ENCODE data around the gene TFAP2A.

The TFAP2A gene

DNA sequence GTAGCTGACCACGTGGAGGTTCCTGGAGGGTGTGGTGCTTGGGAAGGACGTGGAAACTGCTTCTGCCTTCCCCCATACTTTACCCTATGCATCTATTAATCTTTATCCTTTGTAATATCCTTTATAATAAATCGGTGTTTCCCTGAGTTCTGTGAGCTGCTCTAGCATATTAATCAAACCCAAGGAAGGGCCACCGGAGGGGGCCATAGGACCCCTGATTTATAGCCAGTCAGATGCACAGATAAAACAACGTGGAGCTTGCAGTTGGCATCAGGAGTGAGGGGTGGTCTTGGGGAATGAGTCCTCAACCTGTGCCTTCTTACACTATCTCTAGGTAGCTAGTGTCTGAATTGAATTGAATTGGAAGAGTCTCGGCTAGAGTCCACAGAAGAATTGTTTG, 36.5 kb upstream of the TFAP2A start:
- Histone ChIP-seq H3K27me3 (ENCODE audit: insufficient read depth, low read length) (no peaks in the 10 kb centered on the region), H3K23ac (ENCODE audit: low read length) (no peak overlapping the region), H2BK5ac (ENCODE audit: low read depth, low read length, poor library complexity) (no peak overlapping the region), H4K8ac (ENCODE audit: low read depth, low read length) (no peak overlapping the region), H3K4me1 (ENCODE audit: control insufficient read depth in 1 of 2, insufficient read depth in 2 of 2, low read length in 2 of 2) (peaks cover 0 to 4% of the 10 kb centered on the region in 2 experiments), H3K4ac (ENCODE audit: low read depth, low read length) (no peak overlapping the region), H4K12ac (ENCODE audit: low read depth, low read length) (no peak overlapping the region), H2AK5ac (ENCODE audit: low read length) (no peak overlapping the region), H3K79me2 (ENCODE audit: control insufficient read depth, insufficient read depth, low read length, poor library complexity) (no peaks in the 10 kb centered on the region), H4K91ac (ENCODE audit: low read depth, low read length) (no peak overlapping the region), H3K36me3 (ENCODE audit: control insufficient read depth in 1 of 2, insufficient read depth in 2 of 2, low read length in 2 of 2) (no peaks in the 10 kb centered on the region), H2BK120ac (ENCODE audit: insufficient read depth, low read length, poor library complexity) (no peak overlapping the region), H3K9ac (ENCODE audit: low read length) (no peak overlapping the region), H3K14ac (ENCODE audit: low read length) (no peak overlapping the region), H3K4me2 (ENCODE audit: low read length) (no peak overlapping the region), H3K18ac (ENCODE audit: low read length) (no peak overlapping the region), H2AFZ (ENCODE audit: insufficient read depth, low read length, poor library complexity) (no peak overlapping the region), H3K4me3 (ENCODE audit: low read depth, low read length) (no peak overlapping the region), H3K27ac (ENCODE audit: low read depth, low read length) (no peak overlapping the region), H3K9me3 (ENCODE audit: insufficient read depth, low read depth, low read length) (peaks cover 1% of the 10 kb centered on the region), H3K79me1 (ENCODE audit: low read length) (no peaks in the 10 kb centered on the region), H2BK12ac (ENCODE audit: low read length) (no peak overlapping the region)
- no CpG with 5 or more reads among the region's 6 CpGs for WGBS (ENCODE audit: extremely low coverage, insufficient coverage, insufficient read length)
- DNase-seq = no peak

DNA sequence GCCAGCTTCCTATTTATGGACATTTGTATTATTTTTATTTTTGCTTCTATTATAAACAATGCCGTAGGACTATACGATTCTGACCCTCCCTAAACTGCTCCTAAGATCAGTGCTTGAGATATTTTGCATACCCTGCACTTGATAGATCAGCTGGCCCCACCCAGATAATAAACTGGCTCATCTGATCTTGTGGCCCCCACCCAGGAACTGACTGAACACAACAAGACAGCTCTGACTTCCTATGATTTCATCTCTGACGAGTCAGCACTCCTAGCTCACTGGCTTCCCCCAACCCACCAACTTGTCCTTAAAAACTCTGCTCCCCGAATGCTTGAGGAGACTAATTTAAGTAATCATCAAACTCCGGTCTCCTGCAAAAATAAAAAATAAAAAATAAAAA, 34.9 kb upstream of the TFAP2A start:
- peaks cover 1% of the 10 kb centered on the region for H3K9me3 ChIP-seq (ENCODE audit: insufficient read depth, low read depth, low read length)
- H2BK120ac ChIP-seq (ENCODE audit: insufficient read depth, low read length, poor library complexity) = no peak overlapping the region
- H2BK5ac ChIP-seq (ENCODE audit: low read depth, low read length, poor library complexity) = no peak overlapping the region

GRCh38 chr6:10448096-10448495, 33.2 kb upstream of the TFAP2A start:
- peak overlapping the region; percentile 26 for H3K9ac ChIP-seq (ENCODE audit: low read length)
- H3K14ac ChIP-seq (ENCODE audit: low read length) = no peak overlapping the region
- H3K4me2 ChIP-seq (ENCODE audit: low read length) = no peak overlapping the region
- no peak overlapping the region for H2BK12ac ChIP-seq (ENCODE audit: low read length)
- no peaks in the 10 kb centered on the region for H3K79me2 ChIP-seq (ENCODE audit: control insufficient read depth, insufficient read depth, low read length, poor library complexity)
- H3K27me3 ChIP-seq (ENCODE audit: insufficient read depth, low read length) = no peaks in the 10 kb centered on the region
- no peak overlapping the region for H4K12ac ChIP-seq (ENCODE audit: low read depth, low read length)
- no peaks in the 10 kb centered on the region for H3K79me1 ChIP-seq (ENCODE audit: low read length)
- H4K8ac ChIP-seq (ENCODE audit: low read depth, low read length) = no peak overlapping the region
- no CpG with 5 or more reads among the region's 1 CpG for WGBS (ENCODE audit: extremely low coverage, insufficient coverage, insufficient read length)
- no peak overlapping the region for H3K18ac ChIP-seq (ENCODE audit: low read length)
- no peaks in the 10 kb centered on the region for H3K36me3 ChIP-seq (ENCODE audit: control insufficient read depth in 1 of 2, insufficient read depth in 2 of 2, low read length in 2 of 2)
- H2AFZ ChIP-seq (ENCODE audit: insufficient read depth, low read length, poor library complexity) = no peak overlapping the region
- no peak overlapping the region for H3K4ac ChIP-seq (ENCODE audit: low read depth, low read length)
- H2BK5ac ChIP-seq (ENCODE audit: low read depth, low read length, poor library complexity) = no peak overlapping the region
- DNase-seq = no peak
- H3K23ac ChIP-seq (ENCODE audit: low read length) = no peak overlapping the region
- H3K4me1 ChIP-seq (ENCODE audit: control insufficient read depth in 1 of 2, insufficient read depth in 2 of 2, low read length in 2 of 2) = peaks cover 0 to 4% of the 10 kb centered on the region in 2 experiments
- no peak overlapping the region for H2AK5ac ChIP-seq (ENCODE audit: low read length)
- H2BK120ac ChIP-seq (ENCODE audit: insufficient read depth, low read length, poor library complexity) = no peak overlapping the region
- no peak overlapping the region for H3K4me3 ChIP-seq (ENCODE audit: low read depth, low read length)
- no peak overlapping the region for H4K91ac ChIP-seq (ENCODE audit: low read depth, low read length)
- no peak overlapping the region for H3K27ac ChIP-seq (ENCODE audit: low read depth, low read length)
- H3K9me3 ChIP-seq (ENCODE audit: insufficient read depth, low read depth, low read length) = peaks cover 1% of the 10 kb centered on the region

More for the DNA sequence above, 34.9 kb upstream of the TFAP2A start:
- Histone ChIP-seq H3K4me1 (ENCODE audit: control insufficient read depth in 1 of 2, insufficient read depth in 2 of 2, low read length in 2 of 2) (peaks cover 0 to 4% of the 10 kb centered on the region in 2 experiments), H3K18ac (ENCODE audit: low read length) (no peak overlapping the region), H3K14ac (ENCODE audit: low read length) (no peak overlapping the region), H4K12ac (ENCODE audit: low read depth, low read length) (no peak overlapping the region), H2AFZ (ENCODE audit: insufficient read depth, low read length, poor library complexity) (no peak overlapping the region), H4K8ac (ENCODE audit: low read depth, low read length) (no peak overlapping the region), H4K91ac (ENCODE audit: low read depth, low read length) (no peak overlapping the region), H3K4ac (ENCODE audit: low read depth, low read length) (no peak overlapping the region), H2AK5ac (ENCODE audit: low read length) (no peak overlapping the region), H3K4me2 (ENCODE audit: low read length) (no peak overlapping the region), H3K79me1 (ENCODE audit: low read length) (no peaks in the 10 kb centered on the region), H3K79me2 (ENCODE audit: control insufficient read depth, insufficient read depth, low read length, poor library complexity) (no peaks in the 10 kb centered on the region), H3K27ac (ENCODE audit: low read depth, low read length) (no peak overlapping the region), H2BK12ac (ENCODE audit: low read length) (no peak overlapping the region), H3K36me3 (ENCODE audit: control insufficient read depth in 1 of 2, insufficient read depth in 2 of 2, low read length in 2 of 2) (no peaks in the 10 kb centered on the region), H3K4me3 (ENCODE audit: low read depth, low read length) (no peak overlapping the region), H3K27me3 (ENCODE audit: insufficient read depth, low read length) (no peaks in the 10 kb centered on the region), H3K9ac (ENCODE audit: low read length) (no peak overlapping the region), H3K23ac (ENCODE audit: low read length) (no peak overlapping the region)
- WGBS (ENCODE audit: extremely low coverage, insufficient coverage, insufficient read length) = no CpG with 5 or more reads among the region's 5 CpGs
- DNase-seq = no peak

GRCh38 chr6:10446548-10446947, 31.7 kb upstream of the TFAP2A start:
- no peak overlapping the region for H4K12ac ChIP-seq (ENCODE audit: low read depth, low read length)
- H3K4ac ChIP-seq (ENCODE audit: low read depth, low read length) = no peak overlapping the region
- H4K91ac ChIP-seq (ENCODE audit: low read depth, low read length) = no peak overlapping the region
- peaks cover 1% of the 10 kb centered on the region for H3K9me3 ChIP-seq (ENCODE audit: insufficient read depth, low read depth, low read length)
- H2AK5ac ChIP-seq (ENCODE audit: low read length) = no peak overlapping the region
- no peak overlapping the region for H3K4me3 ChIP-seq (ENCODE audit: low read depth, low read length)
- peaks cover 3% of the 10 kb centered on the region for H3K79me1 ChIP-seq (ENCODE audit: low read length)
- no peak overlapping the region for H4K8ac ChIP-seq (ENCODE audit: low read depth, low read length)
- no peak overlapping the region for H3K18ac ChIP-seq (ENCODE audit: low read length)
- no peak overlapping the region for H2AFZ ChIP-seq (ENCODE audit: insufficient read depth, low read length, poor library complexity)
- no peak overlapping the region for H3K4me2 ChIP-seq (ENCODE audit: low read length)
- H3K27ac ChIP-seq (ENCODE audit: low read depth, low read length) = no peak overlapping the region
- DNase-seq = no peak
- no peaks in the 10 kb centered on the region for H3K27me3 ChIP-seq (ENCODE audit: insufficient read depth, low read length)
- peaks cover 3% of the 10 kb centered on the region in 2 experiments for H3K4me1 ChIP-seq (ENCODE audit: control insufficient read depth in 1 of 2, insufficient read depth in 2 of 2, low read length in 2 of 2)
- H3K36me3 ChIP-seq (ENCODE audit: control insufficient read depth in 1 of 2, insufficient read depth in 2 of 2, low read length in 2 of 2) = no peaks in the 10 kb centered on the region
- no peak overlapping the region for H2BK120ac ChIP-seq (ENCODE audit: insufficient read depth, low read length, poor library complexity)
- WGBS (ENCODE audit: extremely low coverage, insufficient coverage, insufficient read length) = no CpG with 5 or more reads among the region's 1 CpG
- no peak overlapping the region for H2BK5ac ChIP-seq (ENCODE audit: low read depth, low read length, poor library complexity)
- no peak overlapping the region for H3K14ac ChIP-seq (ENCODE audit: low read length)
- H3K79me2 ChIP-seq (ENCODE audit: control insufficient read depth, insufficient read depth, low read length, poor library complexity) = no peaks in the 10 kb centered on the region
- no peak overlapping the region for H3K9ac ChIP-seq (ENCODE audit: low read length)
- H2BK12ac ChIP-seq (ENCODE audit: low read length) = no peak overlapping the region
- H3K23ac ChIP-seq (ENCODE audit: low read length) = no peak overlapping the region

All from trophoblast cell (in vitro differentiated cells and primary cell).